Caco-2 (cell line): ENCODE results near the gene EME1. TPM values are rescaled to one million over a fixed set of nuclear protein-coding genes. Genes with fewer than 3 reads are reported as not detected.

Experiments
- BruUV-seq: library from RNA; stranded (reverse); fragments of 400-500 nt; replicated peaks from 2 replicates; lab custom pipeline; 2021; lab: Mats Ljungman, UMichigan
- CTCF ChIA-PET: fragments of 300-600 bp; sonication (Branson Sonifier 250); formaldehyde crosslinking; loops from one replicate; lab custom pipeline; 2022; ENCODE audit warnings: antibody characterized with exemption; lab: Charles Lee
- POLR2A ChIA-PET: fragments of 300-600 bp; sonication (Branson Sonifier 250); formaldehyde crosslinking; loops from one replicate; lab custom pipeline; 2022; ENCODE audit warnings: antibody characterized with exemption; lab: Charles Lee
- DNase-seq, 2 experiments: peaks; one replicate each; pipeline versions ENCODE4 v3.0.0 to v3.0.0-alpha.2; 2020 to 2022
- H3K27me3 ChIP-seq: replicated peaks from 2 replicates; pipeline ENCODE4 v1.6.0; 2011; ENCODE audit warnings: low read length; ENCODE audit not compliant: control insufficient read depth, insufficient read depth
- H3K36me3 ChIP-seq: 2 replicates; pipeline ENCODE4 v1.5.1; 2011; ENCODE audit warnings: low read length; ENCODE audit not compliant: control insufficient read depth, insufficient read depth
- H3K4me1 ChIP-seq: fragments of 250-450 bp; sonication (Bioruptor Pico); 2 replicates; pipeline ENCODE4 v1.5.1; 2020; ENCODE audit warnings: mild to moderate bottlenecking
- H3K4me3 ChIP-seq: 2 replicates; pipeline ENCODE4 v1.5.1; 2011; ENCODE audit warnings: low read depth, mild to moderate bottlenecking, control low read depth, low read length
- H3K9me3 ChIP-seq: fragments of 250-450 bp; sonication (Bioruptor Pico); 2 replicates; pipeline ENCODE4 v1.5.1; 2020; ENCODE audit warnings: mild to moderate bottlenecking, moderate library complexity
- H3K27ac Mint-ChIP-seq: one replicate; pipeline ENCODE4 v1.8.0; 2022; ENCODE audit warnings: mixed read lengths; ENCODE audit not compliant: unreplicated experiment
- H3K27me3 Mint-ChIP-seq: one replicate; pipeline ENCODE4 v1.8.0; 2022; ENCODE audit warnings: mixed read lengths; ENCODE audit not compliant: insufficient read depth, unreplicated experiment
- H3K36me3 Mint-ChIP-seq: one replicate; pipeline ENCODE4 v1.8.0; 2022; ENCODE audit warnings: mild to moderate bottlenecking, mixed read lengths; ENCODE audit not compliant: insufficient read depth, unreplicated experiment
- H3K4me1 Mint-ChIP-seq: one replicate; pipeline ENCODE4 v1.8.0; 2022; ENCODE audit warnings: low read depth, mixed read lengths; ENCODE audit not compliant: unreplicated experiment
- H3K4me3 Mint-ChIP-seq: one replicate; pipeline ENCODE4 v1.8.0; 2022; ENCODE audit warnings: mild to moderate bottlenecking, moderate library complexity, mixed read lengths; ENCODE audit not compliant: unreplicated experiment
- H3K9me3 Mint-ChIP-seq: one replicate; pipeline ENCODE4 v1.8.0; 2022; ENCODE audit warnings: mixed read lengths; ENCODE audit not compliant: unreplicated experiment
- intact Hi-C: fragments of 100-400 bp; cut with micrococcal nuclease; formaldehyde crosslinking; loops from one replicate; pipeline ENCODE4 v1.10.0; 2022; ENCODE audit not compliant: unreplicated experiment
- total RNA-seq: library from RNA; stranded (reverse); gene quantifications from 2 replicates; pipeline ENCODE4 v1.2.3, GENCODE V29; 2022
- TF ChIP-seq, protein P1 (sequence below), 2 experiments: fragments of 200-600 bp in 1 of 2; IDR thresholded peaks; 1 replicate in 1 of 2; 2 replicates in 1 of 2; pipeline versions ENCODE4 v1.5.1 to v1.8.0; 2011 to 2022; ENCODE audit warnings: antibody characterized with exemption in 1 of 2, control low read depth in 1 of 2, inconsistent platforms in 1 of 2, low read depth in 1 of 2, low read length in 1 of 2, mild to moderate bottlenecking in 1 of 2, moderate library complexity in 1 of 2; ENCODE audit not compliant: insufficient read depth in 1 of 2, severe bottlenecking in 1 of 2, unreplicated experiment in 1 of 2

EME1 gene
- total RNA-seq, 1 experiment from 2014 or later, result 48.5 TPM

DNA sequence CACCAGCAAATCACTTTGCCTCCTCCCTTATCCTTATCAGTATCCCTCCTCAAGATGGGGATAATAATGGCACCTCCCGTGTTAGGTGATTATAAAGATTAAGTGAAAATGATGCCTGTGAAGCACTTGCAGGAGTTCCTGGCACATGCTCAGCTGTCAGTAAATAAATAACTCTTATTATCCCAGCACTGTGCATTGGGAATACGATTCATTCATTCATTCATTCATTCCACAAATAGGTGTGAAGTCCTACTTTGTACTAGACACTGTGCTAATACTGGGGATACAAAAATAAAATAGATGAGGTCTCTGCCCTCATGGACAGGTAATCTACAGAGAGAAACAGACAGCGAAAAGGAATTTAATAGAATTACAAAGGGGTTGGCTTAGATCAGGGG, 25.1 kb upstream of the EME1 start:
- no peak for DNase-seq
- CTCF ChIA-PET, result interaction anchor here (0.6 kb wide), 1 partner anchor 171 kb away, joined by 5 read pairs; no protein-coding TSS in a partner anchor
- Mint-ChIP-seq H3K4me3 (peak overlapping the region; percentile 96), H3K9me3 (no peaks in the 10 kb centered on the region), H3K36me3 (peaks cover 21% of the 10 kb centered on the region), H3K27me3 (no peaks in the 10 kb centered on the region), H3K4me1 (peaks cover 22% of the 10 kb centered on the region), H3K27ac (no peak overlapping the region)
- intact Hi-C loops, result loop anchor here (2.0 kb wide), 2 partner anchors 25 to 49 kb away; partner anchors contain the start of genes EME1, LRRC59 and MRPL27
- POLR2A ChIA-PET, result interaction anchor here (2.5 kb wide), 1 partner anchor 15 kb away, joined by 14 read pairs; no protein-coding TSS in a partner anchor
- TF ChIP-seq, protein P1, sequence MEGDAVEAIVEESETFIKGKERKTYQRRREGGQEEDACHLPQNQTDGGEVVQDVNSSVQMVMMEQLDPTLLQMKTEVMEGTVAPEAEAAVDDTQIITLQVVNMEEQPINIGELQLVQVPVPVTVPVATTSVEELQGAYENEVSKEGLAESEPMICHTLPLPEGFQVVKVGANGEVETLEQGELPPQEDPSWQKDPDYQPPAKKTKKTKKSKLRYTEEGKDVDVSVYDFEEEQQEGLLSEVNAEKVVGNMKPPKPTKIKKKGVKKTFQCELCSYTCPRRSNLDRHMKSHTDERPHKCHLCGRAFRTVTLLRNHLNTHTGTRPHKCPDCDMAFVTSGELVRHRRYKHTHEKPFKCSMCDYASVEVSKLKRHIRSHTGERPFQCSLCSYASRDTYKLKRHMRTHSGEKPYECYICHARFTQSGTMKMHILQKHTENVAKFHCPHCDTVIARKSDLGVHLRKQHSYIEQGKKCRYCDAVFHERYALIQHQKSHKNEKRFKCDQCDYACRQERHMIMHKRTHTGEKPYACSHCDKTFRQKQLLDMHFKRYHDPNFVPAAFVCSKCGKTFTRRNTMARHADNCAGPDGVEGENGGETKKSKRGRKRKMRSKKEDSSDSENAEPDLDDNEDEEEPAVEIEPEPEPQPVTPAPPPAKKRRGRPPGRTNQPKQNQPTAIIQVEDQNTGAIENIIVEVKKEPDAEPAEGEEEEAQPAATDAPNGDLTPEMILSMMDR (IDR thresholded peaks at IDR 0.05; ENCODE audit: insufficient read depth in 1 of 2, low read depth in 1 of 2, low read length in 1 of 2, severe bottlenecking in 1 of 2, unreplicated experiment in 1 of 2), result no peak
- H3K27me3 ChIP-seq, result no peaks in the 10 kb centered on the region
- BruUV-seq, result no TSS peak
- H3K36me3 ChIP-seq, result peaks cover 2% of the 10 kb centered on the region; the same call in 1 of the 2 replicates
- H3K4me1 ChIP-seq, result peaks cover 13% of the 10 kb centered on the region
- H3K9me3 ChIP-seq, result no peaks in the 10 kb centered on the region
- H3K4me3 ChIP-seq, result no peak overlapping the region

DNA sequence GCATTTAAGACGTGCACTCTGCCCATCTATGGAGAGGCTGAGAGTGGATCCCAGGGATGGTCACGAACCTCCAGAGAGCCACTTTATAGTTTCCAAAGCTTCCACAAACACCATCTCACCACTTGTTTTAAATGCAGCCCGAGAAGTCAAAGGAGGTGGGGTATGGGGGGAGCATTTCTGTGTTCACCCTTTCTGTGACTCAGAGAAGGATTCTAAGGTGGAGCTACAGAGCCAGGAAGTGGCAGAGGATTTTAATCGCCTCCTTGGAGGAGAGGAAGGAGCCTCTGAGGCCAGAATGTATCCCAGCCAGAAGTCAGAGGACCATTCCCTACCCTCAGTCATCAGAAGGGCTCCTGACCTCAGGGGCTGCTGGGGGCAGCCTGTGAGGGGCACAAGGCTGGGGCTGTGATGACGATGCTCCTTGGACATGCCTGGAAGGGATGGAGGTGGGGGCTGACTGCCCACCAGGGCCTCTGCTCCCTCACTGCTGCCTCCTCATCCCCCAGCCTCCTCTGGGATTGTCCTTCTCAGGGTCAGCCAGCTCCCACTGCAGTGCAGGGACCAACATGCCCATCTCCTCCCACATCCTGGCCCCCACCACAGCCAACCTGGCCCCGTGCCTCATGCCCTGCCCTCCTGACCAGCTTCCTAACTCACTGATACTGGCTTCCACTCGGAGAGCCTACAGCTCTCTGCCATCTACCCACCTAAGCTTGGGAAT, 24.3 kb upstream of the EME1 start:
- intact Hi-C loops, result no loop called here
- H3K27ac Mint-ChIP-seq, result no peak overlapping the region
- CTCF ChIA-PET, result interaction anchor here (0.6 to 1.0 kb wide), 3 partner anchors 48 to 586 kb away, joined by 3 to 5 read pairs (median 3); partner anchors contain the start of gene LRRC59
- H3K36me3 Mint-ChIP-seq, result peaks cover 21% of the 10 kb centered on the region
- no peak overlapping the region for H3K4me3 ChIP-seq
- H3K36me3 ChIP-seq, result peaks cover 2% of the 10 kb centered on the region; the same call in 1 of the 2 replicates
- DNase-seq, result peak in 1 of 2 experiments; percentile 44
- peaks cover 13% of the 10 kb centered on the region for H3K4me1 ChIP-seq
- no peaks in the 10 kb centered on the region for H3K9me3 ChIP-seq
- TF ChIP-seq, protein P1 (IDR thresholded peaks at IDR 0.05; ENCODE audit: insufficient read depth in 1 of 2, low read depth in 1 of 2, low read length in 1 of 2, severe bottlenecking in 1 of 2, unreplicated experiment in 1 of 2), result no peak
- POLR2A ChIA-PET, result interaction anchor here (0.7 kb wide), 1 partner anchor 131 kb away, joined by 3 read pairs; no protein-coding TSS in a partner anchor
- no TSS peak for BruUV-seq
- H3K9me3 Mint-ChIP-seq, result no peaks in the 10 kb centered on the region
- peaks cover 22% of the 10 kb centered on the region for H3K4me1 Mint-ChIP-seq
- no peaks in the 10 kb centered on the region for H3K27me3 ChIP-seq
- H3K4me3 Mint-ChIP-seq, result peak overlapping the region; percentile 27
- no peaks in the 10 kb centered on the region for H3K27me3 Mint-ChIP-seq

DNA sequence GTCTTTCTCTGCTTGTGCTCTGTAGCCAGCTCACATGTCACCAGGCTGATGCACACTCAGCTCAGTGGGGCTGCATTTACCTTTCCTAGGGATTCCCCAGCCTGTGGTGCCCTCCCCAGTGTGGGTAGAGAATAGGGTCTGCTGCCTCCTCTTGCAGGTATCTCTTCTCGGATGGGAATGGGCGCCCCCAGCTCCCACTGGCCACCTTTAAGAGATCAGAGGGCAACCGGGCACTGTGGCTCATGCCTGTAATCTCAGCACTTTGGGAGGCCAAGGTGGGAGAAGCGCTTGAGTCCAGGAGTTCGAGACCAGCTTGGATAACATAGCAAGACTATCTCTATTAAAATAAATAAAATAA, 23.8 kb upstream of the EME1 start:
- no peak overlapping the region for H3K27ac Mint-ChIP-seq
- peaks cover 22% of the 10 kb centered on the region for H3K4me1 Mint-ChIP-seq
- H3K36me3 Mint-ChIP-seq, result peaks cover 25% of the 10 kb centered on the region
- intact Hi-C loops, result no loop called here
- Histone ChIP-seq H3K4me1 (peaks cover 13% of the 10 kb centered on the region), H3K9me3 (no peaks in the 10 kb centered on the region), H3K36me3 (peaks cover 2% of the 10 kb centered on the region; the same call in 1 of the 2 replicates), H3K4me3 (no peak overlapping the region), H3K27me3 (no peaks in the 10 kb centered on the region)
- ChIA-PET CTCF (interaction anchor here (0.6 to 1.0 kb wide), 3 partner anchors 15 to 585 kb away, joined by 3 read pairs; partner anchors contain the start of gene LRRC59), POLR2A (interaction anchor here (0.7 kb wide), 1 partner anchor 130 kb away, joined by 3 read pairs; no protein-coding TSS in a partner anchor)
- peak overlapping the region; percentile 27 for H3K4me3 Mint-ChIP-seq
- no peaks in the 10 kb centered on the region for H3K27me3 Mint-ChIP-seq
- BruUV-seq, result no TSS peak
- H3K9me3 Mint-ChIP-seq, result no peaks in the 10 kb centered on the region
- DNase-seq, result no peak
- TF ChIP-seq, protein P1 (IDR thresholded peaks at IDR 0.05; ENCODE audit: insufficient read depth in 1 of 2, low read depth in 1 of 2, low read length in 1 of 2, severe bottlenecking in 1 of 2, unreplicated experiment in 1 of 2), result no peak
